Suprapubic skin (tissue), 4 donors: ENCODE results near the gene SRRM2. TPM values are rescaled to one million over a fixed set of nuclear protein-coding genes. Genes with fewer than 3 reads are reported as not detected.

Experiments used
- DNase-seq, 2 donors: peaks; one replicate each; pipeline ENCODE4 v3.0.0-alpha.2; 2019; ENCODE audit warnings: low spot score in 2 of 2
- H3K27ac ChIP-seq: fragments of 200-600 bp; sonication (generic); one replicate; pipeline ENCODE4 v1.5.1; 2019
- H3K27me3 ChIP-seq: fragments of 200-600 bp; sonication (generic); one replicate; pipeline ENCODE4 v1.5.1; 2019
- H3K36me3 ChIP-seq: fragments of 200-600 bp; sonication (generic); one replicate; pipeline ENCODE4 v1.5.1; 2019
- H3K4me1 ChIP-seq: fragments of 200-600 bp; sonication (generic); one replicate; pipeline ENCODE4 v1.5.1; 2019
- H3K4me3 ChIP-seq: fragments of 200-600 bp; sonication (generic); one replicate; pipeline ENCODE4 v1.5.1; 2019; ENCODE audit warnings: mild to moderate bottlenecking
- H3K9me3 ChIP-seq: fragments of 200-600 bp; sonication (generic); one replicate; pipeline ENCODE4 v1.5.1; 2019
- EP300 ChIP-seq: sonication (generic); formaldehyde crosslinking; IDR thresholded peaks from one replicate; pipeline ENCODE4 v1.6.1; 2017; ENCODE audit warnings: antibody characterized with exemption
- POLR2A ChIP-seq, 2 donors: fragments of 450-650 bp; IDR thresholded peaks; one replicate each; pipeline ENCODE4 v1.6.1; 2017; ENCODE audit warnings: antibody characterized with exemption in 2 of 2, mild to moderate bottlenecking in 2 of 2, moderate library complexity in 2 of 2
- POLR2AphosphoS5 ChIP-seq, 3 donors: sonication (generic); formaldehyde crosslinking; IDR thresholded peaks; one replicate each; pipeline ENCODE4 v1.6.1; 2017; ENCODE audit warnings: antibody characterized with exemption in 3 of 3
- WGBS: methylation state at CpG from one replicate; pipeline ENCODE4 v1.1.5; 2018; 5-methylcytosine and 5-hydroxymethylcytosine counted together
- total RNA-seq, 4 donors: library from RNA; depleted of rRNA; stranded (reverse); fragments of >200 nt; gene quantifications; one replicate each; pipeline ENCODE4 v1.1.0, GENCODE V29; 2016
- TF ChIP-seq, protein P1 (sequence below), 2 donors: fragments of 200-600 bp in 1 of 2; fragments of 450-650 bp in 1 of 2; sonication (generic) in 1 of 2; IDR thresholded peaks; one replicate each; pipeline ENCODE4 v1.5.1; 2016 to 2019; ENCODE audit warnings: antibody characterized with exemption in 2 of 2, mild to moderate bottlenecking in 1 of 2, moderate library complexity in 1 of 2

SRRM2 gene
- total RNA-seq, 4 donors from 2014 or later = 484 to 1,595 (median 654) TPM

GRCh38 chr16:2787406-2787805, 35.0 kb downstream of the SRRM2 start, which contains the start of gene PRSS33:
PRSS33 (minus strand) TSS chr16:2787560; CDS start chr16:2786547, 1,013 bp downstream.
- peak; percentile 59 to 76 for DNase-seq
- Histone ChIP-seq H3K4me3 (no peak within 1 kb of the TSS), H3K36me3 (no peaks in the 10 kb centered on the region), H3K27ac (no peak within 1 kb of the TSS), H3K4me1 (peaks cover 11% of the 10 kb centered on the region), H3K27me3 (peaks cover 80% of the 10 kb centered on the region), H3K9me3 (no peaks in the 10 kb centered on the region)
- TF ChIP-seq, protein P1, sequence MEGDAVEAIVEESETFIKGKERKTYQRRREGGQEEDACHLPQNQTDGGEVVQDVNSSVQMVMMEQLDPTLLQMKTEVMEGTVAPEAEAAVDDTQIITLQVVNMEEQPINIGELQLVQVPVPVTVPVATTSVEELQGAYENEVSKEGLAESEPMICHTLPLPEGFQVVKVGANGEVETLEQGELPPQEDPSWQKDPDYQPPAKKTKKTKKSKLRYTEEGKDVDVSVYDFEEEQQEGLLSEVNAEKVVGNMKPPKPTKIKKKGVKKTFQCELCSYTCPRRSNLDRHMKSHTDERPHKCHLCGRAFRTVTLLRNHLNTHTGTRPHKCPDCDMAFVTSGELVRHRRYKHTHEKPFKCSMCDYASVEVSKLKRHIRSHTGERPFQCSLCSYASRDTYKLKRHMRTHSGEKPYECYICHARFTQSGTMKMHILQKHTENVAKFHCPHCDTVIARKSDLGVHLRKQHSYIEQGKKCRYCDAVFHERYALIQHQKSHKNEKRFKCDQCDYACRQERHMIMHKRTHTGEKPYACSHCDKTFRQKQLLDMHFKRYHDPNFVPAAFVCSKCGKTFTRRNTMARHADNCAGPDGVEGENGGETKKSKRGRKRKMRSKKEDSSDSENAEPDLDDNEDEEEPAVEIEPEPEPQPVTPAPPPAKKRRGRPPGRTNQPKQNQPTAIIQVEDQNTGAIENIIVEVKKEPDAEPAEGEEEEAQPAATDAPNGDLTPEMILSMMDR (IDR thresholded peaks at IDR 0.05) = no peak
- TF ChIP-seq POLR2A (IDR thresholded peaks at IDR 0.05) (no peak), EP300 (no peak), POLR2AphosphoS5 (IDR thresholded peaks at IDR 0.05) (no peak)
- 26% methylated on average over 8 of the region's 10 CpGs for WGBS

DNA sequence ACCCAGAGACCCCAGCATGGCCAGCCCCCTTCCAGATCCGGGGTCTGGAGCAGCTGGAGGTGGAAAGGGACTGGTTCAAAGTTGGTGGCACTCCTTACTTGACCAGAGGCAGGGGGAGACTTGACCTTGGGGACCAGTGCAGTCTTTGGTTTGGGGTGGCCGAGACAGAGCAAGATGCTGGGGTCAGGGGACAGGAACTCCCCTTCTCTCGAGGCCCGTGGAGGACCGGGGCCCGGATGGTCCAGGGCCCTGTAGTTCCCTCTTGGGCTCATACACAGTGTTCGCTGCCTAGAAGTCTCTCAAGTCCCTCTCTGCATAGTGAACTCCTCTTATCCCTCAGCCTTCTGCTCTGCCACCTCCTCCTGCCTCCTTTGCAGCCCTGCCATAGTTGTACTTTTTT, 35.5 kb downstream of the SRRM2 start:
- Histone ChIP-seq H3K36me3 (no peaks in the 10 kb centered on the region), H3K4me1 (peaks cover 11% of the 10 kb centered on the region), H3K27ac (no peak overlapping the region), H3K27me3 (peaks cover 85% of the 10 kb centered on the region), H3K4me3 (no peak overlapping the region), H3K9me3 (no peaks in the 10 kb centered on the region)
- TF ChIP-seq POLR2AphosphoS5 (IDR thresholded peaks at IDR 0.05) (no peak), EP300 (no peak), POLR2A (IDR thresholded peaks at IDR 0.05) (no peak)
- TF ChIP-seq, protein P1 (IDR thresholded peaks at IDR 0.05) = no peak
- peak; percentile 25 to 48 for DNase-seq
- 43% methylated on average over 7 of the region's 7 CpGs for WGBS

GRCh38 chr16:2790631-2791030, 38.2 kb downstream of the SRRM2 start:
- Histone ChIP-seq H3K27ac (no peak overlapping the region), H3K4me3 (no peak overlapping the region), H3K9me3 (no peaks in the 10 kb centered on the region), H3K4me1 (peaks cover under 1% of the 10 kb centered on the region), H3K27me3 (peaks cover 75% of the 10 kb centered on the region), H3K36me3 (no peaks in the 10 kb centered on the region)
- TF ChIP-seq POLR2AphosphoS5 (IDR thresholded peaks at IDR 0.05) (no peak), EP300 (no peak), POLR2A (IDR thresholded peaks at IDR 0.05) (no peak)
- TF ChIP-seq, protein P1 (IDR thresholded peaks at IDR 0.05) = no peak
- WGBS = 76% methylated on average over 4 of the region's 5 CpGs
- DNase-seq = peak; percentile 37 to 50

GRCh38 chr16:2791174-2791573, 38.7 kb downstream of the SRRM2 start:
- no peak overlapping the region for H3K27ac ChIP-seq
- H3K36me3 ChIP-seq = no peaks in the 10 kb centered on the region
- no peak for TF ChIP-seq POLR2A (IDR thresholded peaks at IDR 0.05)
- no peak for TF ChIP-seq POLR2AphosphoS5 (IDR thresholded peaks at IDR 0.05)
- TF ChIP-seq EP300 = no peak
- TF ChIP-seq, protein P1 (IDR thresholded peaks at IDR 0.05) = no peak
- H3K4me1 ChIP-seq = peaks cover 3% of the 10 kb centered on the region
- 67% methylated on average over 8 of the region's 8 CpGs for WGBS
- peak; percentile 29 to 53 for DNase-seq
- peaks cover 71% of the 10 kb centered on the region for H3K27me3 ChIP-seq
- no peak overlapping the region for H3K4me3 ChIP-seq
- no peaks in the 10 kb centered on the region for H3K9me3 ChIP-seq

- H3K4me1 ChIP-seq = peaks cover 3% of the 10 kb centered on the region
- H3K9me3 ChIP-seq = no peaks in the 10 kb centered on the region
- TF ChIP-seq POLR2A (IDR thresholded peaks at IDR 0.05) = no peak
- TF ChIP-seq, protein P1 (IDR thresholded peaks at IDR 0.05) = no peak
- TF ChIP-seq POLR2AphosphoS5 (IDR thresholded peaks at IDR 0.05) = no peak
- TF ChIP-seq EP300 = no peak
- no peak overlapping the region for H3K4me3 ChIP-seq
- 84% methylated on average over 10 of the region's 10 CpGs for WGBS
- H3K27ac ChIP-seq = no peak overlapping the region
- no peak for DNase-seq
- H3K36me3 ChIP-seq = no peaks in the 10 kb centered on the region
- peaks cover 58% of the 10 kb centered on the region for H3K27me3 ChIP-seq
These were observed 40.5 kb downstream of the SRRM2 start for GRCh38 chr16:2792940-2793339.
